HFF-Myc (cell line): ENCODE data around the gene SGCG.

ENCODE experiments used
- DNase-seq: peaks from one replicate; pipeline ENCODE4 v3.0.0-alpha.2; 2011; ENCODE audit warnings: low read depth; ENCODE audit errors: extremely low read depth
- H3K4me3 ChIP-seq: replicated peaks from 2 replicates; pipeline ENCODE4 v1.5.1; 2011; ENCODE audit warnings: low read depth, mild to moderate bottlenecking, control low read depth, low read length
- TF ChIP-seq, protein P1 (sequence below): IDR thresholded peaks from 2 replicates; pipeline ENCODE4 v1.5.1; 2012; ENCODE audit warnings: mild to moderate bottlenecking, low read depth, low read length, control low read depth; ENCODE audit errors: missing control alignments

The SGCG gene

GRCh38 chr13:23161481-23161825 lies 19.3 kb upstream of the SGCG start:
- DNase-seq, result no peak
- TF ChIP-seq, protein P1, sequence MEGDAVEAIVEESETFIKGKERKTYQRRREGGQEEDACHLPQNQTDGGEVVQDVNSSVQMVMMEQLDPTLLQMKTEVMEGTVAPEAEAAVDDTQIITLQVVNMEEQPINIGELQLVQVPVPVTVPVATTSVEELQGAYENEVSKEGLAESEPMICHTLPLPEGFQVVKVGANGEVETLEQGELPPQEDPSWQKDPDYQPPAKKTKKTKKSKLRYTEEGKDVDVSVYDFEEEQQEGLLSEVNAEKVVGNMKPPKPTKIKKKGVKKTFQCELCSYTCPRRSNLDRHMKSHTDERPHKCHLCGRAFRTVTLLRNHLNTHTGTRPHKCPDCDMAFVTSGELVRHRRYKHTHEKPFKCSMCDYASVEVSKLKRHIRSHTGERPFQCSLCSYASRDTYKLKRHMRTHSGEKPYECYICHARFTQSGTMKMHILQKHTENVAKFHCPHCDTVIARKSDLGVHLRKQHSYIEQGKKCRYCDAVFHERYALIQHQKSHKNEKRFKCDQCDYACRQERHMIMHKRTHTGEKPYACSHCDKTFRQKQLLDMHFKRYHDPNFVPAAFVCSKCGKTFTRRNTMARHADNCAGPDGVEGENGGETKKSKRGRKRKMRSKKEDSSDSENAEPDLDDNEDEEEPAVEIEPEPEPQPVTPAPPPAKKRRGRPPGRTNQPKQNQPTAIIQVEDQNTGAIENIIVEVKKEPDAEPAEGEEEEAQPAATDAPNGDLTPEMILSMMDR, result no peak
- no peak overlapping the region for H3K4me3 ChIP-seq

DNA sequence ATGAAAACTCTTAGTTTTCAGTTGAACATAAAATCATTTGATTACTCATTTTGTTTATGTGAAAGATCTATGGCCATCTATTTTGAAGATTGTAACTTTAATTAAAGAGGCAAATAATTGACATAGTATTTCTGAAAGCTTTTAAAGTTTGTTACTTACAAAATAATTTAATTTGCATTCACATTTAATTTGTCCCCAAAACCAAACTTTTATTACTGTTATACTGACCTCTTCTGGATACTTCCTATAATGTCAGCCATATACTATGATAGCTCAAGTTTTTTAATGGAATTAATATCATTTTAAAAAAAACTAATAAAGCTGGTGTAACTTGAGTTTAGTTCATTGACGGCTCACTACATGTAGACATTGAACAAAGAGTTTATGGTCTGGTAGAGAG lies 4.9 kb upstream of the SGCG start:
- TF ChIP-seq, protein P1, result no peak

DNA sequence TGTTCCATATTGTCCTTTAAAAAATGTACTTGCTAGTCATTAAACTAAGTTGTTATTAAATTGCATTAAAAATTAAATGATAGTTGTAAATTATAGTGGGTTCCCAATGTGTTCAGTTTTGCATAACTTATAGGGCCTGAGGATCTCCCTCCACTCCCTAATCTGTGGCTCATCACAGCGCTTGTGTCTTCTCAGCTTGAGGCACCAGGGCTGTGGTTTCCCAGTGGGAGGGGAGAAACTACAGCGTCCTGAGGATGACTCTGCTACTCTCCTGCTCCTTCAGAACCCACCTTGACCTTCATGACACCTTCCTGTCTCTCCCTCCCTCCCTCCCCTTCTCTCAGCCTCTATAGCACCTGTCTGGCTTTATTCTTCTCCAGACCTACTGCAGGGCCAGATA lies 1.4 kb downstream of the SGCG start:
- no peak for DNase-seq
- TF ChIP-seq, protein P1, result no peak
- H3K4me3 ChIP-seq, result no peak overlapping the region

More for the DNA sequence above, 4.9 kb upstream of the SGCG start:
- no peak overlapping the region for H3K4me3 ChIP-seq
- DNase-seq, result no peak

DNA sequence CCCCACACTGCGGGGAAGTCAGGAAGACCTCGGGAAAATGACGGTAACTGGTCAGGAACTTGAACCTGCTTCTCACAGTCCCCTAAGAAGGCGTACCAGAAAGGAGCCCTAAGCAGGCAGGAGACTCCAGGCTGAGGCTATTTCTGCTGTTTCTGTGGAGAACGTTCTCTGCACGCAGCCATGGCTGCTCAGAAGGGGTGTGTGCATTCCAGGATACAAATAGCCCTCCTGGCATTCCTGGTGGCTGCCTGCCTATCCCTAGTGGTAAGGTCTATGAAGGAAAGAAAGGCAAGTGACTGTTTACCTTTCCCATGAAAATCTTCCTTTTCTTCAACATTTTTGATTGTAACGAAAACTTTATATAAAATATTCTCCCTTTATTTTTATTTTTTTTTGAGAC lies 2.5 kb downstream of the SGCG start:
- TF ChIP-seq, protein P1, result no peak
- no peak for DNase-seq

GRCh38 chr13:23185542-23185941 lies 4.8 kb downstream of the SGCG start:
- TF ChIP-seq, protein P1, result no peak
- no peak overlapping the region for H3K4me3 ChIP-seq
- no peak for DNase-seq

More for the DNA sequence above, 2.5 kb downstream of the SGCG start:
- no peak overlapping the region for H3K4me3 ChIP-seq

DNA sequence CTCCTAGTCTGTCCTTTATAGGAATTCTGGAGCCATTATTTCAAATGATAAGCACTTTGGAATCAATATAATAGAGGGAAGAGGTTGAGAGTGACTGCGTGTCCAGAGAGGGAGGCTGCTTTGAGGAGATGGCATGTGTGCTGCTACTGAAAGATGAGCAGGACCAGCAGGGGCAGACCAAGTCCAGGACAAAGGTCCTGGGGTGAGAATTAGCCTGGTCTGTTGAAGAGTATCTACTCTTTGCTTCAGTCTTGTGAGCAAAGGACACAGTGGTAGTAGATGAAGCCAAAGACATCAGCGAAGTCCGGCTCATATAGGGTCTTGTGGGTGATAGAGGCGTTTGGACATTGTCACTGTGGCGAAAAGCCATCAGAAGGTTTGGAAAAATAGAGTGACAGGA lies 21.1 kb downstream of the SGCG start:
- TF ChIP-seq, protein P1, result no peak
- no peak for DNase-seq
- H3K4me3 ChIP-seq, result no peak overlapping the region

- H3K4me3 ChIP-seq, result no peak overlapping the region
- TF ChIP-seq, protein P1, result no peak
- DNase-seq, result no peak
These were observed 21.6 kb downstream of the SGCG start for GRCh38 chr13:23202383-23202782.
